Nephron (organoid): ENCODE data around the gene FHL5.
"Not testable (repeated sequence)": the region's sequence is repeated elsewhere in the genome, so short reads cannot be mapped to it uniquely, and the experiment has no call there.

Experiments used
- H3K27ac Mint-ChIP-seq, 3 experiments: 2 replicates each; pipeline ENCODE4 v1.8.0; 2020; ENCODE audit warnings: mixed read lengths in 3 of 3, mild to moderate bottlenecking in 2 of 3, moderate library complexity in 1 of 3
- H3K27me3 Mint-ChIP-seq: 2 replicates; pipeline ENCODE4 v1.8.0; 2021; ENCODE audit warnings: low read depth, mild to moderate bottlenecking, moderate library complexity, mixed read lengths
- H3K36me3 Mint-ChIP-seq: 2 replicates; pipeline ENCODE4 v1.8.0; 2020; ENCODE audit warnings: low read depth, mixed read lengths
- H3K4me1 Mint-ChIP-seq: 2 replicates; pipeline ENCODE4 v1.8.0; 2020; ENCODE audit warnings: mixed read lengths
- H3K4me3 Mint-ChIP-seq, 3 experiments: 2 replicates each; pipeline ENCODE4 v1.8.0; 2020; ENCODE audit warnings: mild to moderate bottlenecking in 3 of 3, mixed read lengths in 3 of 3, moderate library complexity in 2 of 3
- H3K9me3 Mint-ChIP-seq: 2 replicates; pipeline ENCODE4 v1.8.0; 2020; ENCODE audit warnings: mixed read lengths
- TF ChIP-seq, protein P1 (sequence below), 3 experiments: fragments of 200-600 bp; sonication (generic); IDR thresholded peaks; one replicate each; pipeline ENCODE4 v1.5.0; 2021; ENCODE audit warnings: antibody characterized with exemption in 3 of 3; ENCODE audit not compliant: unreplicated experiment in 3 of 3

Gene FHL5

GRCh38 chr6:96626759-96627364 is 63.9 kb downstream of the FHL5 start:
- H3K36me3 Mint-ChIP-seq: no peaks in the 10 kb centered on the region
- peaks cover 14% of the 10 kb centered on the region for H3K4me1 Mint-ChIP-seq
- H3K27me3 Mint-ChIP-seq: peaks cover 3% of the 10 kb centered on the region
- H3K9me3 Mint-ChIP-seq: no peaks in the 10 kb centered on the region
- TF ChIP-seq, protein P1, sequence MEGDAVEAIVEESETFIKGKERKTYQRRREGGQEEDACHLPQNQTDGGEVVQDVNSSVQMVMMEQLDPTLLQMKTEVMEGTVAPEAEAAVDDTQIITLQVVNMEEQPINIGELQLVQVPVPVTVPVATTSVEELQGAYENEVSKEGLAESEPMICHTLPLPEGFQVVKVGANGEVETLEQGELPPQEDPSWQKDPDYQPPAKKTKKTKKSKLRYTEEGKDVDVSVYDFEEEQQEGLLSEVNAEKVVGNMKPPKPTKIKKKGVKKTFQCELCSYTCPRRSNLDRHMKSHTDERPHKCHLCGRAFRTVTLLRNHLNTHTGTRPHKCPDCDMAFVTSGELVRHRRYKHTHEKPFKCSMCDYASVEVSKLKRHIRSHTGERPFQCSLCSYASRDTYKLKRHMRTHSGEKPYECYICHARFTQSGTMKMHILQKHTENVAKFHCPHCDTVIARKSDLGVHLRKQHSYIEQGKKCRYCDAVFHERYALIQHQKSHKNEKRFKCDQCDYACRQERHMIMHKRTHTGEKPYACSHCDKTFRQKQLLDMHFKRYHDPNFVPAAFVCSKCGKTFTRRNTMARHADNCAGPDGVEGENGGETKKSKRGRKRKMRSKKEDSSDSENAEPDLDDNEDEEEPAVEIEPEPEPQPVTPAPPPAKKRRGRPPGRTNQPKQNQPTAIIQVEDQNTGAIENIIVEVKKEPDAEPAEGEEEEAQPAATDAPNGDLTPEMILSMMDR (IDR thresholded peaks at IDR 0.05; ENCODE audit: unreplicated experiment in 3 of 3): peak; percentile 42 to 60 (median 52)
- H3K4me3 Mint-ChIP-seq: no peak overlapping the region
- peak overlapping the region in 1 of 3 experiments; percentile 7 for H3K27ac Mint-ChIP-seq

DNA sequence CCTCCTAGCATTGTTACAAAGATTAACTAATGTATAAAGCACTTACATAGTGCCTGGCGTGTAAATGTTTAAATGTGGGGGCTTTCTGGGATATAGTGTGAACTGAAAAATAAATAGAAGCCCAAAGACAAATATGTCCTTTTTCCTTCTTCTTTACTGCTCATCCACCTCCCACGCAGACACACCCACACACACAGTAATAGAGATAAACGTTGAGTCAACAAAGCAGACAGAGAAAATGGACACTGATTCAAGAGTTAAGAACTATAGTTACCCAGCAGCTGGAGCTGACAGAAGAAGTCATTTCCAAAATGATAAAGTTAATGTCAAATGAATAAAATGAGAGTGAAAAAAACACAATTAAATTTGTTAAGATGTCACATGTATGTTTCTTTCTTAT is 68.3 kb downstream of the FHL5 start:
- H3K4me1 Mint-ChIP-seq: peaks cover 14% of the 10 kb centered on the region
- no peaks in the 10 kb centered on the region for H3K36me3 Mint-ChIP-seq
- TF ChIP-seq, protein P1 (IDR thresholded peaks at IDR 0.05; ENCODE audit: unreplicated experiment in 3 of 3): no peak
- H3K9me3 Mint-ChIP-seq: no peaks in the 10 kb centered on the region
- H3K4me3 Mint-ChIP-seq: no peak overlapping the region
- no peaks in the 10 kb centered on the region for H3K27me3 Mint-ChIP-seq
- peak overlapping the region in 1 of 3 experiments; percentile 3 for H3K27ac Mint-ChIP-seq

DNA sequence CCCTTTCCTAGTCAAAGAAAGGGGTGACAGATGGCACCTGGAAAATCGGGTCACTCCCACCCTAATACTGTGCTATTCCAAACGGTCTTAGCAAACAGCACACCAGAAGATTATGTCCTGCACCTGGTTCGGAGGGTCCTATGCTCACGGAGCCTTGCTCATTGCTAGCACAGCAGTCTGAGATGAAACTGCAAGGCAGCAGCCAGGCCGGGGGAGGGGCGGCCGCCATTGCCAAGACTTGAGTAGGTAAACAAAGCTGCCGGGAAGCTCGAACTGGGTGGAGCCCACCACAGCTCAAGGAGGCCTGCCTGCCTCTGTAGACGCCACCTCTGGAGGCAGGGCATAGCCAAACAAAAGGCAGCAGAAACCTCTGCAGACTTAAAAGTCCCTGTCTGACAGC is 75.1 kb downstream of the FHL5 start:
- H3K27ac Mint-ChIP-seq, H3K4me1 Mint-ChIP-seq, H3K27me3 Mint-ChIP-seq: not testable (repeated sequence)

GRCh38 chr6:96645106-96645505 is 82.2 kb downstream of the FHL5 start:
- Mint-ChIP-seq H3K4me1 (peaks cover 25% of the 10 kb centered on the region), H3K4me3 (no peak overlapping the region), H3K27ac (no peak overlapping the region), H3K9me3 (peaks cover 2% of the 10 kb centered on the region), H3K36me3 (no peaks in the 10 kb centered on the region), H3K27me3 (no peaks in the 10 kb centered on the region)
- TF ChIP-seq, protein P1 (IDR thresholded peaks at IDR 0.05; ENCODE audit: unreplicated experiment in 3 of 3): no peak

More for the DNA sequence above, 75.1 kb downstream of the FHL5 start:
- H3K4me3 Mint-ChIP-seq, H3K36me3 Mint-ChIP-seq: not testable (repeated sequence)
- H3K9me3 Mint-ChIP-seq: peaks cover 18% of the 10 kb centered on the region

DNA sequence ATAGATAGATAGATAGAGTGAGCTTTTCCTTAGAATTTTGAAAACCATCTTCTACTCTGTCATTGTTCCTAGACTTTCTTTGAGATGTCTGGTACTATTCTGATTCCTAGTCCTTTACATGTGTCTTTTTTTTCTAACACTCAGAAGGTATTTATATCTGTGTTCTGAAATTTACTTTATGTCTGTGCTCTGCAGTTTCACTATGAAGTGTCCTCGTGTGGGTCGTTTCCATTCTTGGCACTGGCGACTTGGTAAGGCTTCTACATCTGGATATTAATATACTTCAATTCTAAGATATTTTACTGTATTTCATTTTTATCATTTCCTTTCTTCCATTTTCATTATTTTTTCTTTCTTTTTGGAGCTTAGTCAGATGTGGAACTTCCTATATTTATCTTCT is 87.0 kb downstream of the FHL5 start:
- Mint-ChIP-seq H3K36me3 (no peaks in the 10 kb centered on the region), H3K27ac (no peak overlapping the region), H3K4me1 (peaks cover 31% of the 10 kb centered on the region), H3K4me3 (no peak overlapping the region), H3K27me3 (no peaks in the 10 kb centered on the region), H3K9me3 (no peaks in the 10 kb centered on the region)
- TF ChIP-seq, protein P1 (IDR thresholded peaks at IDR 0.05; ENCODE audit: unreplicated experiment in 3 of 3): no peak

- no peak overlapping the region for H3K27ac Mint-ChIP-seq
- H3K36me3 Mint-ChIP-seq: no peaks in the 10 kb centered on the region
- no peak overlapping the region for H3K4me3 Mint-ChIP-seq
- no peaks in the 10 kb centered on the region for H3K9me3 Mint-ChIP-seq
- TF ChIP-seq, protein P1 (IDR thresholded peaks at IDR 0.05; ENCODE audit: unreplicated experiment in 3 of 3): no peak
- H3K4me1 Mint-ChIP-seq: peaks cover 12% of the 10 kb centered on the region
- no peaks in the 10 kb centered on the region for H3K27me3 Mint-ChIP-seq
Observed at GRCh38 chr6:96651816-96652215, 88.9 kb downstream of the FHL5 start.
